Fibroblast of lung (primary cell): Measurements from ENCODE around the gene SH2D3C. TPM values are rescaled to one million over a fixed set of nuclear protein-coding genes. Genes with fewer than 3 reads are reported as not detected.

Experiments
- DNase-seq, 2 donors: peaks; one replicate each; pipeline versions ENCODE4 v3.0.0 to v3.0.0-alpha.2; 2010; ENCODE audit warnings: low read depth in 2 of 2
- H2AFZ ChIP-seq: 2 replicates; pipeline ENCODE4 v1.5.1; 2012; ENCODE audit warnings: low read length, control low read depth, inconsistent platforms
- H3K27ac ChIP-seq: 2 replicates; pipeline ENCODE4 v1.5.1; 2011; ENCODE audit warnings: low read length, control low read depth; ENCODE audit not compliant: insufficient read depth
- H3K27me3 ChIP-seq: 2 replicates; pipeline ENCODE4 v1.5.1; 2011; ENCODE audit warnings: mild to moderate bottlenecking, low read length; ENCODE audit not compliant: control insufficient read depth, insufficient read depth
- H3K36me3 ChIP-seq: 2 replicates; pipeline ENCODE4 v1.5.1; 2011; ENCODE audit warnings: low read length; ENCODE audit not compliant: control insufficient read depth, insufficient read depth
- H3K4me1 ChIP-seq: 2 replicates; pipeline ENCODE4 v1.5.1; 2011; ENCODE audit warnings: low read length; ENCODE audit not compliant: control insufficient read depth, insufficient read depth; ENCODE audit errors: extremely low read depth
- H3K4me2 ChIP-seq: 2 replicates; pipeline ENCODE4 v1.5.1; 2011; ENCODE audit warnings: low read length, control low read depth; ENCODE audit not compliant: insufficient read depth; ENCODE audit errors: extremely low read depth
- H3K4me3 ChIP-seq, 4 experiments: fragments of 200-600 bp in 1 of 4; sonication (generic) in 1 of 4; replicated peaks in 1 of 4; 2 replicates each; pipeline ENCODE4 v1.5.1; 2011 to 2016; ENCODE audit warnings: low read length in 4 of 4, low read depth in 3 of 4, mild to moderate bottlenecking in 3 of 4, control low read depth in 2 of 4, inconsistent platforms in 1 of 4, mixed read lengths in 1 of 4; ENCODE audit not compliant: insufficient read depth in 1 of 4; ENCODE audit errors: control extremely low read depth in 1 of 4
- H3K79me2 ChIP-seq: 2 replicates; pipeline ENCODE4 v1.5.1; 2012; ENCODE audit warnings: mild to moderate bottlenecking, low read length, inconsistent platforms; ENCODE audit not compliant: control insufficient read depth, insufficient read depth
- H3K9ac ChIP-seq: 2 replicates; pipeline ENCODE4 v1.5.1; 2011; ENCODE audit warnings: mild to moderate bottlenecking, low read length, control low read depth; ENCODE audit not compliant: insufficient read depth
- H3K9me3 ChIP-seq: 2 replicates; pipeline ENCODE4 v1.5.1; 2012; ENCODE audit warnings: low read depth, low read length; ENCODE audit not compliant: control insufficient read depth, insufficient read depth
- H4K20me1 ChIP-seq: 2 replicates; pipeline ENCODE4 v1.5.1; 2011; ENCODE audit warnings: low read length; ENCODE audit not compliant: control insufficient read depth, insufficient read depth; ENCODE audit errors: extremely low read depth
- CTCF ChIP-seq, 2 donors: IDR thresholded peaks in 1 of 2; conservative IDR thresholded peaks in 1 of 2; 1 replicate in 1 of 2; 2 replicates in 1 of 2; pipeline ENCODE4 v1.5.1; 2011 to 2012; ENCODE audit warnings: low read length in 2 of 2, control low read depth in 1 of 2, inconsistent platforms in 1 of 2, low read depth in 1 of 2, mild to moderate bottlenecking in 1 of 2
- EZH2 ChIP-seq: IDR thresholded peaks from 2 replicates; pipeline ENCODE4 v1.5.1; 2012; ENCODE audit warnings: low read length, control low read depth, mild to moderate bottlenecking; ENCODE audit errors: missing control alignments
- polyA plus RNA-seq, 2 donors: library from polyadenylated mRNA; depleted of rRNA in 1 of 2; stranded (reverse) in 1 of 2; unstranded in 1 of 2; fragments of >200 nt; gene quantifications; 2 replicates each; pipeline ENCODE4 v1.2.1, GENCODE V29; 2011 to 2012; ENCODE audit warnings: missing spikeins in 1 of 2
- total RNA-seq: library from RNA; depleted of rRNA; stranded (reverse); fragments of >200 nt; gene quantifications from 2 replicates; pipeline ENCODE4 v1.2.1, GENCODE V29; 2014

The SH2D3C gene
- total and polyA plus RNA-seq, 2 donors (not counting 1 experiment from before 2014, with no cell fraction given): 1.2 TPM; not detected in 1

DNA sequence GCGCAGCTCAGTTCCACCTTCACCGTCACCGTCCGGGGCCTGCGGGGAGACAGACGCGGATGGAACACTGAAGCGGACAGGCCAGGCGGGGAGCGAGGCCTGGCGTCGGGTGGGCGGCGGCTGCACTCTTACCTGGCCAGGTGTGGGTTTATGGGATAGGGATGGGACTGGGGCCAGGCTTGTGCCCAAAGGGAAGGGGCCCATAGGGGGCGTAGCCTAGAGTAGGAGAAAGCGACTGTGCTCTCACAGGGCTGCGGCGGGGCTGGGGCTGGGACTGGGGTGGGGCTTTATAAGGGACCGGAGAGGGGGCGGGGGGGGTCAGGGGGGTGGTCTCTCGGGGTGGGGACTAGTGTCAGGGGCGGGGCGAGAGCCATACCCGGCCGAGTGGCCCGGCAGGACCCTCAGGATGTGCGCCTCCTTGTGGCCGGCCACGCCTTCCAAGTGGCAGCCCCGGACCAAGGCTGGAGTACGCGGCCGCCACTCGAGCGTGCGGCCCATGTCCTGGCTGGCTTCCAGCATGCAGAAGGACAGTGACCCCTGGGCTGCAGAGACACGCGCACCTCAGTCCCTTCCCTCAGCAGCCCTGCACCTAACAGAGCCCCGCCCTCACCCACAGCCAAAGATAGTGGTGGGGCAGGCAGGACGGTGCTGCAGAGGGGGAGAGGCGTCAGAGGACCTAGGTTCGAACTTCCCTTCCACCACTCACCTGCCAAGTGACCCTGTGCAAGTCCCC is 47.0 kb upstream of the SH2D3C start:
- no peaks in the 10 kb centered on the region for H3K9me3 ChIP-seq
- H3K4me1 ChIP-seq: peaks cover 13% of the 10 kb centered on the region
- no peak overlapping the region for H3K9ac ChIP-seq
- no peaks in the 10 kb centered on the region for H4K20me1 ChIP-seq
- peak in 1 of 2 donors; percentile 24 for TF ChIP-seq CTCF (conservative IDR thresholded peaks at IDR 0.05 in 1 of 2, IDR thresholded peaks at IDR 0.05 in 1 of 2; ENCODE audit: low read depth in 1 of 2, low read length in 2 of 2)
- TF ChIP-seq EZH2: no peak
- peaks cover 30% of the 10 kb centered on the region for H3K36me3 ChIP-seq
- no peak overlapping the region for H3K4me3 ChIP-seq
- H3K27ac ChIP-seq: no peak overlapping the region
- no peaks in the 10 kb centered on the region for H3K27me3 ChIP-seq
- H3K79me2 ChIP-seq: peaks cover 13% of the 10 kb centered on the region
- H3K4me2 ChIP-seq: no peak overlapping the region
- DNase-seq: no peak
- no peak overlapping the region for H2AFZ ChIP-seq

DNA sequence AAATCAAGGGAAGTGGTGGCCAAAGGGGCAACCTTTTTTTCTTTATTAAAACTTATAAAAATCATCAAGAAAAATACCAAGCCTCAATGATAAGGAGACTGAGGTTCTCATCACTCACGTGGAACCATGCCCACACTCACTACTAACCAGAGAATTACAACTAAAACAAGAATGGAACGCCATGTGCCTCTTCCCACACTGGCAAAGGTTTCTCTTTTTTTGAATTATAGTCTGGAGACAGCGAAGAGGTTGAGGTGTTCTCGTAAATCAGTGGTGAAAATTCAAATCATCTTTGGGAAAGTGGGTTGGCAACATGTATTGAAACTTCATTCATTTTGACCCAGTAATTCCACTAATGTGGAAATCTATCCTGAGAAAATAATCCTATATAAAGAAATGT is 43.6 kb upstream of the SH2D3C start:
- H3K27ac ChIP-seq: no peak overlapping the region
- H3K9me3 ChIP-seq: no peaks in the 10 kb centered on the region
- peaks cover 9% of the 10 kb centered on the region for H3K79me2 ChIP-seq
- H4K20me1 ChIP-seq: no peaks in the 10 kb centered on the region
- H3K4me3 ChIP-seq: no peak overlapping the region
- DNase-seq: no peak
- no peaks in the 10 kb centered on the region for H3K27me3 ChIP-seq
- no peak overlapping the region for H3K4me2 ChIP-seq
- H3K36me3 ChIP-seq: peaks cover 48% of the 10 kb centered on the region
- no peak for TF ChIP-seq CTCF (conservative IDR thresholded peaks at IDR 0.05 in 1 of 2, IDR thresholded peaks at IDR 0.05 in 1 of 2; ENCODE audit: low read depth in 1 of 2, low read length in 2 of 2)
- H2AFZ ChIP-seq: no peak overlapping the region
- H3K9ac ChIP-seq: no peak overlapping the region
- H3K4me1 ChIP-seq: peaks cover 6% of the 10 kb centered on the region

DNA sequence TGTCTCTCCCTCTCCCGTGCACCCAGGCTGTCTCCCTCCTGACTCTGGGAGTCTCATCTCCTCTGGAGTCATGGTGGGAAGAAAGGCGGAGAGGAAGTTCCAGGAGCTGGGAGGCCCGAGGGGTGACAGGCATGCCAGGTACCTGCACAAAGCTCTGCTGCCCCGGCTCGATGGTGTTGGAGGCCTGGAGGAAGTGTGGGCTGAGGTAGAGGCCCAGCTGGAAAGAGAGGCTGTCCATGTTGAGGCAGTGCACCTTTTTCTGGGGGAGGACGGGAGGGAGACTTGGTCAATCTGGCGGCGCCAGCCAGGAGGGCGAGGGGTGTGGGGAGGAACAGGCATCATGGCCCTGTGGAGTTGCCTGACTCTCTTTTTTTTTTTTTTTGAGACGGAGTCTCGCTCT is 40.1 kb upstream of the SH2D3C start:
- H3K4me3 ChIP-seq: no peak overlapping the region
- no peaks in the 10 kb centered on the region for H3K4me1 ChIP-seq
- no peaks in the 10 kb centered on the region for H3K27me3 ChIP-seq
- no peak for TF ChIP-seq EZH2
- no peak for TF ChIP-seq CTCF (conservative IDR thresholded peaks at IDR 0.05 in 1 of 2, IDR thresholded peaks at IDR 0.05 in 1 of 2; ENCODE audit: low read depth in 1 of 2, low read length in 2 of 2)
- H3K9me3 ChIP-seq: no peaks in the 10 kb centered on the region
- H3K36me3 ChIP-seq: peaks cover 41% of the 10 kb centered on the region
- no peak overlapping the region for H3K27ac ChIP-seq
- no peak overlapping the region for H3K4me2 ChIP-seq
- no peaks in the 10 kb centered on the region for H3K79me2 ChIP-seq
- H4K20me1 ChIP-seq: no peaks in the 10 kb centered on the region
- no peak overlapping the region for H2AFZ ChIP-seq
- no peak overlapping the region for H3K9ac ChIP-seq
- DNase-seq: no peak
